Activated CD8-positive, alpha-beta memory T cell treated with anti-CD3 and anti-CD28 coated beads for 1 hour (primary cell): Measurements from ENCODE around the gene CREB3L2.
"Not testable (repeated sequence)": the region's sequence is repeated elsewhere in the genome, so short reads cannot be mapped to it uniquely, and the experiment has no call there.

Source experiments
- DNase-seq, 2 donors: peaks; one replicate each; pipeline ENCODE4 v3.0.0-alpha.2; 2020; ENCODE audit warnings: low read depth in 1 of 2; ENCODE audit errors: extremely low read depth in 1 of 2

CREB3L2 gene

DNA sequence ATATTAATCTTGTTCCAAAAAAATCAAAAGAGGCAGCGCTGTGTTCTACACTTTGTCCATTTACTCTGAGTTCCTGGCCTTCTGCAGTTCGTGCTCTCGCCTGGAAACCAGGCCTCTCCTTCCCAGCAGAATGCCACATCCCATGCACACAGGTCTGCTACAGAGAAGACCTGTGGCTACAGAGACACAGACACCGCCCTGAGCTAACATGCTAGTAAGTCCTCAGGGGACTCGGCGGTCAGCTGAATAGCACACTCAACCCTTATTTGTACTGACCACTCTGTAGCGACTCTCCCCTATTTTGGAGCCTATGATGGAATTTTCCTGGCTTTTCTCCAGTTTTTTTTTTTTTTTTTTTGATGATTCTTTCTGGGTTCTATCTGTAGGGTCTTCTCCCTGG, 12.8 kb downstream of the CREB3L2 start:
- DNase-seq: no peak

DNA sequence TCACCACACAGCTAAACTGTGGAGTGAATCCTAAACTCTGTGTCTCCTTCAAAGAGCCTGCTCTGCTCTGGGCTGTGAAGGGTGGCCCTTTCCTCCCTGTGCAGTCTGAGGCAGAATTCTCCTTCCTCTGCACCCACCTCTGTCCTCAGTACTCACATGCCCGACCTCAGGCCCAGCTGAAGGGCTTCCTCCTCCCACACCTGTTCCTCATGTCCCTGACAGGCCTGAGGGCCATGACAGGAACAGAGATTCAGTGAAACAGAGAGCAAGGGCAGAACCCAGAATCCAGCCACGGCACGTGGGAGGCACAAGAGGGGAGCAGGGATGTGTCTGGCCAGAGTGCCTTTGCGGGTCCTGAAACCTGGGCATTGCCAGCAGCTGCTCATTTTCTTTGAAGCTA, 13.9 kb downstream of the CREB3L2 start:
- no peak for DNase-seq

DNA sequence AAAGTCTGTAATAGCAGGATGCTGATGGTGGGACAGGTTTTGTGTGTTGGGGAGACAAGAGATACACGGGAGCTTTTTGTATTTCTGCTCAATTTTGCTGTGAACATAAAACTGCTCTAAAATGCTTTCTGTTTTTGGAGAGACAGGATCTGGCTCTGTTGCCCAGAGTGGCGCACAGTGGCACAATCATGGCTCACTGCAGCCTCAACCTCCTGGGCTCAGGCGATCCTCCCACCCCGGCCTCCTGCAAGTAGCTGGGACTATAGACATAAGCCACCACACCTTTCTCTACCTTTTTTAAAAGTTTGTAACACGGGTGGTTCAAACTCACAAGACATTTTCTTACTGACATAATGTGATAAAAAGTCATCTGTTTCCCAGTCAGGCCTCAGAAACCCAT, 14.3 kb downstream of the CREB3L2 start:
- no peak for DNase-seq

DNA sequence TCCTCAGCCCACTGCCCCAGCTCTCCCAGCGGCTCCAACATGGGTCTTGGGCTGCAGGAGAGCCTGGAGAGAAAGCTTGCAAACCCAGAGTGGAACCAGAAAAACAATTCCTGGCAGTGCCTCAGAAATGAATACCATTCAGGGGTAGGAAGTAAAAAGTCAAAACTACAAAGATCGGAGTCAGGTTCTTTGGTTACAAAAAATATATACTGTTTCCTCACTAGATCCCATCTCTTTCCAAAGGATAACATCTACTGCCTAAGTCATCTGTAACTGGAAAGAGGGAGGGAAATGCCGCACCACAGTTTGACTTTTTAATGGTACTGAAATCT, 14.9 kb downstream of the CREB3L2 start:
- DNase-seq: no peak

DNA sequence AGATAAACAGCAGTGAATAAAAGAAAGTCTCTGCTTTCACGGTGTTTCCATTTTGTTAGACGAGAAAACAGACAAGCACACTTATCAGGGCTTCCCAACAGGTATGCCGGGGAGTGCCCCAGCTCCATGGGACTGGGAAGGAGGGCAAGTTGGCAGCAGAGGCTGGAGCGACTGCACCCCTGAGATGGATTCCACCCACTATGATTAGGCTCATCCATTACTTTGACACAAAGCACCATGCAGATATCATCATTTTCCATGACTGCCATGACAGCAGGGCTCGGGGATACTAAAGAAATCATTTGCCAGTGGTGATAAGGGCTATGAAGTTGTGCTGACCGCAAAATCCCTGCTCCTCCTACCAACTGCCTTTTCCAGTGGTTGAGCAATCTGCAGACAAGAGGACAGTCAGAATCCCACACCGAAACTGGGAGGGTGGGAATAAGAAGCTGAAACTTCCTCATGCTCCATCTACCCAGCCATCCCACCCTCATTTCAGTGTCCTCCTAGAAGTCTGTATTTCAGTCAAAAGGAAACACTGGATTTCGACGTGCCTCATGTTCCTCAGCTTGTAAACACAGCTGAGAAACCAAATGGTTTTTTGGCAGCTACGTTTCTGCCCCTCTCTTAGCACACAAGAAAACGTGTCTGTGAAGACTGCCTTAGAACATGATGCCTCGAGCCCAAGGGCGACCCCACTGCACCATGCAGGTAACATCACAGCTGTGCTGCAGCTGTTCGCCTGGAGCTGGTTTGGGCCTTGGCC, 15.5 kb downstream of the CREB3L2 start:
- no peak for DNase-seq

DNA sequence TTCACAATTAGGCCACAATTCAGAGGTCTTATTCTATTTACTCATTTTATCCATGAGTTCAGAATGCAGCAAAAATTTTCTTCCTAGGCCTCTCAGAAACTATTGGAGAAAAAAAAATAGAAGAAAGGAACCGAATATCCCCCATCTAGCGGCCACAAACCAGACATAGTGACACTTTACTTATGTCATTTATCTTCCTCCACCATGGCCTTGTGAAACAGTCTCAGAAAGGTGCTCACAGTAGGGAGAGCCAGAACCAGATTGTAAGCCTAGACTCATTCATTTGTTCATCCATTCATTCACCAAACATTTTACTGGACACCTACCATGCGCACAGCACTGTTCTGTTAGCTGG, 16.0 kb downstream of the CREB3L2 start:
- no peak for DNase-seq

DNA sequence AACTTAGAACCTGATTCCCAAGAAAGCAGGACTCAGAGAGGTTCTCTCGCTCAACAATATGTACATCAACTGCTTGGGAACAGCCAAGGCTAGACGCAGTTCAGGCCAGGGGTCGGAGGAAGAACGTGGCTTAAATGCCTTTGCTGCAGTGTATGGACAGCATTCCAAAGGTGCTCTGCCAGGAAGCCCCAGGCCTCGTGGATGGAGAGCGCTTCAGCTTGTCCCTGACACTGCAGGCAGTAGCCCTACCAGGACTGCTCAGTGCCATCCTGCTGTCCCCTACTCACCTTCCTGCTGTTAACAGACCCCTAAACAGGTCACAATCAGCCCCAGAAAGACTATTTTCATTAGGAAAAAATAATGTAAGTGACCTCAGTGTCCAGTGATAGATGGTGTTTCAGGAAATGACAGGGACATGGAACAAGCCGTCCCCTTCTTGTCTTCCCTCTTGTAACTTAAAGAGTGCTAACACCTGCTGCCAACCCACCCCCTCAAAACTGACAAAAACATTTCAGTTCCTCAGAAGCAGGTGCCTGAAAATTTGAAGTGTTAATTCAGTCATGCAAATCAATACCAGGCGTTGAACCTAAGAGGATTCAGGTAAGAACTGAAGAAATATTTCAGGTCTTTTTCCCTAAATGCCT, 16.5 kb downstream of the CREB3L2 start:
- no peak for DNase-seq

DNA sequence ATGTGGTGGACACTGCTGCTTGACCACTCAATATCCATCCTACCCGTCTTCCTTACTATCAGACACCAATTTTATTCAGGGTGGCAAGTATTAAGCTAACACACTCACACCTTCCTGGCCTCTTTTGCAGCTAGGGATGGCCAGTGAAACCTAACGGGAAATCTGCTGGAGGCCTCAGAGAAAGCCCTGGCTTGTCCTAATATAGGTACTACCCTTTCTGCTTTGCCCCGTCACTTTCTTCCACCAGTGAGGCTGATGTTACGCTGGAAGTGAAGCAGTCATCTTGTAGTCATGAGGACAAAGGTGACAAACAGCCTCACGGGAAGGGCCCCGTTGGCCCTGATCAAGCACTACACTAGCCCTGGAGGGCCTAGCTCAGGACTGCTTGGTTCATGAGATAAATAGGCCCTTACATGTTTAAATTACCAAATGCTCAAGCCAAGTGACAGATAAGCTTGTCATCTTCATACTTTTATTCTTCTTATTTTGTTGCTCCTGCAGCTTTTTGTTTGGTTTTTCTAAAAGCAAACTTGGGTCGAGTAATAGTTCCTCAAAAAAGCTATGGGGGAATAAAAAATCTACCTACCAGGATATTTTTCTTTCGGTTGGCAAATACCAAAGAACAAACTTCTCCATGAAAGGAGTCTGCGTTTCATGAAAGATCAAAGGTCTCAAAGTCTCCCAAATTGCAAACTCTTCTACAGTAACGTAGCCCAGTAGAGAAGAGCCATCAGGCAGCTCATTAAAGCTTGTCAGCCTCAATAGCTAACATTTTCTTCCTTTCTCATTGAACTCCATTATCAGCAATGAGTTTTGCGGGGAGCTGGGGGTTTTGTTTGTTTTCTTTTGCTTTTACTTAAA, 17.5 kb downstream of the CREB3L2 start:
- DNase-seq: no peak

DNA sequence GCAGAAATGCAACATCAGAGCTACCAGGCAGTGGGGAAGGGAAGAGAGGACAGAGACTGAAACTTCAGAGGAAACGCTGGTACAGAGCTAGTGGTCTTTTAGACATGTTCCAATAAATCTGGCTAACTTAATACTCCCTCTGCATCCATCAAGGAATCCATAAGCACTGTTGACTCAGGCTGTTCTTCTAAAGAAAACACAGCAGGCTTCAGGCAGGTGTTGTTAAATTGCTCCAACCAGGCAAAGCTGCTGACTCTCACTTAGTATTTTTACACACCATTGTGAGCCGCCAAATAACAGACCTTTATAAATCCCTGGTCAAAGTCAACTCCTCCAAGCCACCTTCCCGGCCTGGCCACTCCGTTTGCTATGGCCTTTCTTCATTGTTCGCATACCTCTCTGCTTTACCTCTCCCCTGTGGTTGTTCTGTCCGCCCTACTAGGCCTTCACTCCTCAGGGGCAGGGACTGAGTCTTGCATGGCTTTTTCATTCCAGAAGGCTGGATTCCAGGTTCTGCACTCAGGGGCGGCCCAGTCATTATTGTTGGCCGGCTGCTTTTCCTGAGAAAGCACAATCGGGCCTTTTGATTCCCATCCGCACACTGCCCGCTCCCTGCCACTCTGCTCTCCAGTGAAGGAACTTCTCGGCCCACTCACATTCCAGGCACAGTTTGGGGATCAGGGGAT, 18.4 kb downstream of the CREB3L2 start:
- DNase-seq: no peak

DNA sequence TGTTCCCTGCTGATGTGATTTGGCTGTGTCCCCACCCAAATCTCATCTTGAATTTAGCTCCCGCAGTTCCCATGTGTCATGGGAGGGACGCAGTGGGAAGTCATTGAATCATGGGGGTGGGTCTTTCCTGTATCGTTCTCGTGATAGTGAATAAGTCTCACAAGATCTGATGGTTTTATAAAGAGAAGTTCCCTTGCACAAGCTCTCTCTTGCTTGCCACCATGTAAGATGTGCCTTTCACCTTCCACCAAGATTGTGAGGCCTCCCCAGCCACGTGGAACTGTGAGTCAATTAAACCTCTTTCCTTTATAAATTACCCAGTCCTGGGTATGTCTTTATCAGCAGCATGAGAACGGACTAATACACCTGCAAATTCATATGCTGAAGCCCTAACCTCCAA, 19.5 kb downstream of the CREB3L2 start:
- DNase-seq: not testable (repeated sequence)

DNA sequence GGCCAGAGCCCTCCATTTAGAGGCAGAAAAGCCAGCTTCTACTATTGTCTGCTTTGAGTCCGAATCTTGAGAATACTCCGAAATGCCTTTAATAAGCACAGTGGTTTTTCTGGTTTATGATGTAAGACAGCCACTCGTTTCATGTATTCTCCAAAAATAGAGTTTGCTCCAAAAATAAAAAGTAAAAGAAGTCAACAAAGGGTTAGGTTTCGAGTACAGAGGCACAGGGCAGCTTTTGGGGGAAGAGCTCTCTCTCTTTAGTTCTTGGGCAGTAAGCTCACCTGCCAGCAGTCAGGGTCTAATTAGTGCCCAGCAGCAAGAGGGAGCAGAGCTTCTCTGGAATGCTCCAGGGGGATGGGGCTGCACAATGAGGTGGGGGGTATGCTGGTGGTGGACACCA, 20.2 kb downstream of the CREB3L2 start:
- no peak for DNase-seq

DNA sequence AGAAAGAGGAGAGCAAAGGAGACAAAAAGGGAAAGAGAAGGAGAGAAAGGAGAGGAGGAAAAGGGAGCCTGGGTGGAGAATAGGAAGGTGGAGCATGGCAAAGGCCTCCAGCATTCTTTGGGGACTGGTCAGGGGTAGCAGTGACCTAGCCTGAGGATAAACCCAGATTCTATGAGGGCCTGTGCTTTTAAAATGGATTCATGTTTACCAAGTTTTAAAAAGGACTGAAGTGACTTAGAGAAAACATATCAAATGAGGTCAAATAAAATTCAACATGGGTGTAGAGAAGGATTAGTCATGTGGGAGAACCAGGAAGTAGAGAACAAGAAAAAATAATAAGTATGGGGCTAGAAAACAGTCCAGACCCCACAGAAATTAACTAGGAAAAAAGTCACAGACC, 20.7 kb downstream of the CREB3L2 start:
- DNase-seq: no peak

DNA sequence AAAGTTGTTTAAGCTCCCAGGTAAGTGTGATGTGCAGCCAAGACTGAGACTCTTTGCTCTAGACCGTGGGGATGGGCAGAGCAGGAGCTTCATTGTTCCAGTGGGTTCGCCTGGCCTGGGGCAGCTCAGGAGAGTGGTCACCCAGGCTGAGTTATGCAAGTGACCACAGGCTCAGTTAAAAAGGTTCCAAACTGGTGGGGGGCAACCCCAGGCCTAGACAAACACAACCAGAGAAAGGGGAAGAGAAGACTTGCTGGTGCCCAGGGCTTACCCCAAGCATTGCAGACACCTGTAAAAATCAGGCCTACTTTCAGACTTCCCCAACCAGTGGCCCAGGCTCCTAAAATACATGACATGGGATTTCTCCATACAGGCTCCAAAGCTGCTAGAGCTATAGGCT, 21.6 kb downstream of the CREB3L2 start:
- DNase-seq: no peak

DNA sequence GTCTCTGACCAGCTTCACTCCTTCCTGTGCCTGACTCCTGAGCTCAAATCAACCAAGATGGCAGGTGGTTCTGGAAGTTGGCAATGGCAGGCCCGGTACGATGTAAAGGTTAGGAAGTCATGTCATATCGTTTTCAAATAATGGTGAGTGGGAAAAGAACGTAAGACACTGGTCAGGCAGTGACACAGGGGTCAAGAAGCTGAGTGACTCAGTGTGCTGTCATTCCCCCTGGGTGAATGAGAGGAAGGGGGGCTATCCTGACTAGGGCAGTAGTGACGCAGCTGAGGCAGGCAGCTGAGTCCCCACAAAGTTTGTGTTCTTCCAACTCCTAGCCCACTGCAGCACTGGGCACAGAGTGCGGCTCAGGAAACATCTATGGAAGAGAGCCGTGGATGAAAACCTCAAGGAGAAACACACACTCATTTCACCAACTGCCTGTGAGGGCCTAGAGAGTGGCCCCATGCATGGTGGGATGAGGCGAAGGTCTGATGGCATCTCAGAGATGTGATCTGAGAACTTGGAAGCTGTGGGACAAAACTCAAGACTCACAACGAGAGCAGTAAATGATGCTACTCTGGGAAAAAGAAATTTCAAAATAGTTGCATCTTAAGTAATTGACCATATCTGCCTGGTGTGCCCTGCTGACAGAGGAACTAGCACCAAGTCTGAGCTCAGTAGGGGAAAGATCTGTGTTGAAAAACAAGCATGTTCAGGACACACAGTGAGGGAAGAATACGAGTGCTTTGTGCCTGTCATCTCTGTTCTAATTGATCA, 23.2 kb downstream of the CREB3L2 start:
- DNase-seq: no peak

DNA sequence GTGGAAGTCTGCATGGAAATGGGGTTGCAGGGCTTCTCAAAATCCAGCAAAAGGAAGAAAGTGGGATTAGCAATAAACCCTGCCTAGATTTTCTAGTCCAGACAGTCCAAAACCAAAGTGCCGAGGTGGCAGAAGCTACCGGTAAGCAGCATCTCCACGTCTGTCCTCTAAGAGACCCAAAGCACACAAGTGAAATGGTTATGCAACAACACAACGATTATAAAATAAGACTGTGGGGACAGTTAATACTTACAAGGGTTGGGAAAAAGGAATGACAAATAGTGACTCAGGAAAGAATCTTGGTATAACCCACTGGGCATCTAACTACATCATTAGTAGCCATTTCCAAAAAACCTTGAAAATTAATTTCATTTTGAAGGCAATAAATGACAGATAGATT, 24.7 kb downstream of the CREB3L2 start:
- no peak for DNase-seq

DNA sequence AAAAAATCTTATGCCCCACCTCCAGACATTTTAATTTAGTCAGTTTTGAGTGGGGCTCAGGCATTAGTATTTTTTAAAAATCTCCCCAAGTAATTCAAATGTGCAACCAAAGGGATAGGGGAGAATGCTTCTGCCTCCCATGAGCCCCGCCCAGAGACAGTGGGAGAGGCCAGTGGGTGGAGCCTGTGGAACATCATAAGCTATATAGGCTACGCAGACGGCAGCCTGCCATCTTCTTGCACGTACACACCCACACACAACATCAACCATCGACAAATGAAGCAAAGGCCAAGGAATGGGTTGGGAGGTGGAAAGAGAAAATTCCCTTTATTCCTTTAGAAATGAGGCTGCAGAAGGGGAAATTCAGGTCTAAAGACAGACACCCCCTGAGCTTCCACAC, 25.2 kb downstream of the CREB3L2 start:
- no peak for DNase-seq

DNA sequence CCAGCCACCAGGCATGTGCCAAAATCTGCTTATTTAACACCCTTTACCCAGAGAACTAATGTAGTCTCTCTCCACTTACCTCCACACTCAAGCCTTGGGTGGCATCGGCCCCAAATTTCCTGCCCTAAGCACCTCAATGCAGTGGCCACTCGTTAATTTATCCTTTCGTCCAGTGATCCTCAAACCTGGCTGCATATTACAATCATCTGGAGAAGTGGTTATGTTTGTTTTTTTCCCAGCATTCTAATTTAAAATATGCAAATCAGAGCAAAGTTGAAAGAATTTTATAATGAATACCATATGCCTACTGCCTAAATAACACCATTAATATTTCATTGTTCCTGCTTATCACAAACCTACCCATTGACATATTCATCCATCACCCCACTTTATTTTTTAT, 25.7 kb downstream of the CREB3L2 start:
- DNase-seq: no peak

DNA sequence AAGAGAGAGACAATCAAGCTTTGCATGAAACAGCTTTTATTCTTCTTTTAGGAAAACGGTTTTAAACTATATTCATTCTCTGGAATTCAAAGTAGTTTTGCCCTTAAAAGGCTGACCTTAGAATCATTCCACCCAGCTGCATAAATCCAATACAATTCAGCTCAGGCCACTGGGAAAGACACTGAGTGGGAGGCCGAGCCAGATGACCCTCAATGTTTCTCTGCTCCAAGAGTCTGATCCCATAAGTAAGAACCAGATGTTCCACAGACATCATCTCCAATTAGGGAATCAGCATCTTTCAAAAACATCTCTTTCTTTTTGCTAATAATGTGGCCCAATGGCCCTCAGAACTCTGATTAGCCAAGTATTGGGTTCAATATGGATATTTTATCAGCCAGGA, 26.1 kb downstream of the CREB3L2 start:
- no peak for DNase-seq

DNA sequence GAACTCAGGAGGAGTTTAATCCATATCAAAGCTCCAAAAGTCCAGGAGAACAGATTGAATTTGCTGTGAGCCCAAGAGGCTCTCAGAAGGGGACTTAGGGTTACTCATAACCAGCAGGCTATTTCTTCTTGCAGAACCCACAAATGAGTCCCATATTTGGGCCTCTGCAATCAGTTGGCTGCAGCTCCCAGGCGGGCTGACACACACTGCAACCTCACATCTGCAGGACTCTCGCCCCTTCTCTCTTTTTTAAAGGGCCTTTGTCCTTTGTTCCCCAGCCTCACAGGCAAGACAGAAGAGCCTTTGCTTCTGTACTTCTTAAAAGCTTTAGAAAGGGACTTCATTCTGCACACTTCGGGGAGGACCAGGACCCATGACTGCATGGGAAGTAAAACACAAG, 26.7 kb downstream of the CREB3L2 start:
- DNase-seq: no peak

DNA sequence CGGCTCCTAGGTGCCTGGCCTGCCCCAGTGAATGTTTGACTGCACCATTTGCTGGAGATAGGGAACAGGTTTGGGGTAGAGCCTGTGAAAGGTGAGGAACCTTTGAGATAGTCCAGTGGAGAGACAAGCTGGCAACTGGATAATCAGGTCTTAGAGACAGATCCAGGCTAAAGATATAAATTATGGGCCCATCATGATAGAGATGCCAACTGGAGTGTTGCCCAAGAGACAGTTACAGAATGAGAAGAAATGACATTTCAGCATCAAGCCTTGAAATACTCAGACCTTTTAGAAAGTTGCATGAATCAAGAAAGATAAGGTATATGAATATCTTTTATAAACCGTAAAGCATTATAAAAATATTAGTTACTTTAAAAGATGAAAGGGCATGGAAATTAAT, 27.1 kb downstream of the CREB3L2 start:
- no peak for DNase-seq
